Liver (tissue), 9 donors: ENCODE data around the gene STIM2. TPM values are rescaled to one million over a fixed set of nuclear protein-coding genes. Genes with fewer than 3 reads are reported as not detected.

Experiments used
- DNase-seq: peaks from one replicate; pipeline ENCODE4 v3.0.0-alpha.2; 2017; ENCODE audit warnings: low spot score
- H3K27ac ChIP-seq, 2 donors: one replicate each; pipeline ENCODE4 v1.7.0; 2013; ENCODE audit warnings: inconsistent platforms in 2 of 2, low read length in 2 of 2, control low read depth in 1 of 2, low read depth in 1 of 2, mild to moderate bottlenecking in 1 of 2
- H3K27me3 ChIP-seq, 4 donors: one replicate each; pipeline versions ENCODE4 v1.6.1 to v1.7.0; 2013; ENCODE audit warnings: low read length in 3 of 4, inconsistent platforms in 1 of 4, mild to moderate bottlenecking in 1 of 4, moderate library complexity in 1 of 4; ENCODE audit not compliant: control insufficient read depth in 4 of 4, insufficient read depth in 4 of 4
- H3K36me3 ChIP-seq, 4 donors: one replicate each; pipeline versions ENCODE4 v1.6.1 to v1.7.0; 2013; ENCODE audit warnings: low read length in 3 of 4, mild to moderate bottlenecking in 3 of 4, low read depth in 1 of 4, moderate library complexity in 1 of 4; ENCODE audit not compliant: control insufficient read depth in 4 of 4, insufficient read depth in 3 of 4
- H3K4me1 ChIP-seq, 4 donors: one replicate each; pipeline versions ENCODE4 v1.6.1 to v1.7.0; 2013; ENCODE audit warnings: low read length in 3 of 4, mild to moderate bottlenecking in 3 of 4, moderate library complexity in 1 of 4; ENCODE audit not compliant: control insufficient read depth in 4 of 4, insufficient read depth in 4 of 4
- H3K4me3 ChIP-seq, 3 donors: one replicate each; pipeline versions ENCODE4 v1.6.1 to v1.7.0; 2013; ENCODE audit warnings: low read length in 3 of 3, control low read depth in 1 of 3, low read depth in 1 of 3, mild to moderate bottlenecking in 1 of 3
- H3K9ac ChIP-seq, 2 donors: one replicate each; pipeline ENCODE4 v1.7.0; 2013; ENCODE audit warnings: low read length in 2 of 2, mild to moderate bottlenecking in 2 of 2, moderate library complexity in 2 of 2, control low read depth in 1 of 2, low read depth in 1 of 2
- H3K9me3 ChIP-seq, 4 donors: one replicate each; pipeline versions ENCODE4 v1.6.1 to v1.7.0; 2013; ENCODE audit warnings: low read length in 3 of 4; ENCODE audit not compliant: control insufficient read depth in 4 of 4
- EGR1 ChIP-seq, 2 donors: IDR thresholded peaks; 2 replicates each; pipeline ENCODE4 v1.6.1; 2016 to 2018; ENCODE audit warnings: antibody characterized with exemption in 2 of 2, low read depth in 2 of 2
- GABPA ChIP-seq, 2 donors: IDR thresholded peaks in 1 of 2; conservative IDR thresholded peaks in 1 of 2; 2 replicates each; pipeline ENCODE4 v1.6.1; 2016; ENCODE audit warnings: antibody characterized with exemption in 2 of 2, mild to moderate bottlenecking in 1 of 2, moderate library complexity in 1 of 2
- HNF4G ChIP-seq: IDR thresholded peaks from 2 replicates; pipeline ENCODE4 v1.6.1; 2016; ENCODE audit warnings: antibody characterized with exemption
- NR2F2 ChIP-seq: IDR thresholded peaks from 2 replicates; pipeline ENCODE4 v1.6.1; 2016; ENCODE audit warnings: antibody characterized with exemption
- RAD21 ChIP-seq, 2 donors: IDR thresholded peaks; 2 replicates each; pipeline ENCODE4 v1.6.1; 2016; ENCODE audit warnings: antibody characterized with exemption in 2 of 2, mild to moderate bottlenecking in 2 of 2
- YY1 ChIP-seq: IDR thresholded peaks from 2 replicates; pipeline ENCODE4 v1.6.1; 2016; ENCODE audit warnings: antibody characterized with exemption, mild to moderate bottlenecking
- WGBS: extraction: QIAGEN DNeasy Blood & Tissue Kit; methylation state at CpG from one replicate; pipeline ENCODE4 v1.1.7; 2013; 5-methylcytosine and 5-hydroxymethylcytosine counted together
- polyA plus RNA-seq, 2 donors: library from polyadenylated mRNA; stranded (reverse) in 1 of 2; unstranded in 1 of 2; fragments of 200-250 nt in 1 of 2; fragments of >200 nt in 1 of 2; fragmentation: Nextera tagmentation in 1 of 2; extraction: Ambion mirVana in 1 of 2; gene quantifications; one replicate each; pipeline versions ENCODE4 v1.2.1 to v1.2.3, GENCODE V29; 2013 to 2015
- total RNA-seq, 2 donors: library from RNA; depleted of rRNA; stranded (reverse); fragments of >200 nt; gene quantifications; one replicate each; pipeline ENCODE4 v1.2.3, GENCODE V29; 2014
- TF ChIP-seq, protein P1 (sequence below): fragments of 150-350 bp; IDR thresholded peaks from 2 replicates; pipeline ENCODE4 v1.5.1; 2017; ENCODE audit warnings: improper control_type of control experiment, low read depth, low read length; ENCODE audit not compliant: missing input control
- TF ChIP-seq, protein P2 (sequence below): IDR thresholded peaks from 2 replicates; pipeline ENCODE4 v1.6.1; 2016; ENCODE audit warnings: antibody characterized with exemption
- TF ChIP-seq, protein P3 (sequence below): IDR thresholded peaks from 2 replicates; pipeline ENCODE4 v1.6.1; 2016; ENCODE audit warnings: antibody characterized with exemption, mild to moderate bottlenecking
- TF ChIP-seq, protein P4 (sequence below): IDR thresholded peaks from 2 replicates; pipeline ENCODE4 v1.6.1; 2016; ENCODE audit warnings: antibody characterized with exemption
- donor health status: healthy.
- donor health status: healthy.
- donor health status: healthy.
- donor health status: healthy.
- donor health status: healthy.

Gene STIM2
- total and polyA plus RNA-seq, 4 donors = 5.4 to 11.1 (median 6.9) TPM

DNA sequence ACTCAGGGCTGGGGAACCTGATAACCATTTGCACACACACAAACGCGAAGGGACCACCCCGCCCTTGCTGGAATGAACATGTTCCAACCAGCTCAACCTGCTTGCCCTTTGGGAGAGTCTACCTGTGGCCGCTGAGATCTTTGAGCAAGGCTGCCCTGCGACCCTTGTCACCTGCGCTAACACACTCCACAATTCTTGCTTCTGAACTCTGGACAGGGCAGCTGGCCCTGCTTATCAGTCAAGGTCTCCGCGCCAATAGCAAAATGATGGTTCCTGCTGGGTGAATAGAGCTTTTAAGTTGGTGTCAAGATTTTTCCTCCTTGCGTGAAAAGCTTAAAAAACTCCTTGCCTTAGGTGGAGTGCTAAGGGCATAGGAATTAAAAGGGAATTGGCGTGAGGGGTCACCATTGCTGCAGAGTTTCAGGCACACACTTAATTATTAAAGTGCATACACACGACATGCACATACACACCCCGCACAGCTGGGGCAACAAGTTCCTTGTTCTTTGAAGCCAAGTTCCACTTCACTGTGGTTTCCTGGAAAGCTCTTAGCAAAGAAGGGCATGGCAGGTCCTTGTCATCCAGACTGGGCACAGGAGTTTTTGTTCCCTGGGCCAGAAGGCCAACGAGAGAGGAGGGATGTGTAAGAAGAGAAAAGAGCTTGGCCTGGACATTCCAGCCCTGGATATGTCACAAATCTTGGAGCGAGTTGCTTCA lies 207.7 kb downstream of the STIM2 start:
- H3K9ac ChIP-seq = no peak overlapping the region
- H3K27me3 ChIP-seq = no peaks in the 10 kb centered on the region
- no peak overlapping the region for H3K4me3 ChIP-seq
- TF ChIP-seq, protein P1, sequence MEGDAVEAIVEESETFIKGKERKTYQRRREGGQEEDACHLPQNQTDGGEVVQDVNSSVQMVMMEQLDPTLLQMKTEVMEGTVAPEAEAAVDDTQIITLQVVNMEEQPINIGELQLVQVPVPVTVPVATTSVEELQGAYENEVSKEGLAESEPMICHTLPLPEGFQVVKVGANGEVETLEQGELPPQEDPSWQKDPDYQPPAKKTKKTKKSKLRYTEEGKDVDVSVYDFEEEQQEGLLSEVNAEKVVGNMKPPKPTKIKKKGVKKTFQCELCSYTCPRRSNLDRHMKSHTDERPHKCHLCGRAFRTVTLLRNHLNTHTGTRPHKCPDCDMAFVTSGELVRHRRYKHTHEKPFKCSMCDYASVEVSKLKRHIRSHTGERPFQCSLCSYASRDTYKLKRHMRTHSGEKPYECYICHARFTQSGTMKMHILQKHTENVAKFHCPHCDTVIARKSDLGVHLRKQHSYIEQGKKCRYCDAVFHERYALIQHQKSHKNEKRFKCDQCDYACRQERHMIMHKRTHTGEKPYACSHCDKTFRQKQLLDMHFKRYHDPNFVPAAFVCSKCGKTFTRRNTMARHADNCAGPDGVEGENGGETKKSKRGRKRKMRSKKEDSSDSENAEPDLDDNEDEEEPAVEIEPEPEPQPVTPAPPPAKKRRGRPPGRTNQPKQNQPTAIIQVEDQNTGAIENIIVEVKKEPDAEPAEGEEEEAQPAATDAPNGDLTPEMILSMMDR = no peak
- TF ChIP-seq RAD21 (IDR thresholded peaks at IDR 0.05) = no peak
- TF ChIP-seq HNF4G = no peak
- TF ChIP-seq, protein P2, sequence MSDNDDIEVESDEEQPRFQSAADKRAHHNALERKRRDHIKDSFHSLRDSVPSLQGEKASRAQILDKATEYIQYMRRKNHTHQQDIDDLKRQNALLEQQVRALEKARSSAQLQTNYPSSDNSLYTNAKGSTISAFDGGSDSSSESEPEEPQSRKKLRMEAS = no peak
- TF ChIP-seq YY1 = no peak
- no peak for TF ChIP-seq EGR1 (IDR thresholded peaks at IDR 0.05; ENCODE audit: low read depth in 2 of 2)
- TF ChIP-seq GABPA (IDR thresholded peaks at IDR 0.05 in 1 of 2, conservative IDR thresholded peaks at IDR 0.05 in 1 of 2) = no peak
- TF ChIP-seq, protein P3, sequence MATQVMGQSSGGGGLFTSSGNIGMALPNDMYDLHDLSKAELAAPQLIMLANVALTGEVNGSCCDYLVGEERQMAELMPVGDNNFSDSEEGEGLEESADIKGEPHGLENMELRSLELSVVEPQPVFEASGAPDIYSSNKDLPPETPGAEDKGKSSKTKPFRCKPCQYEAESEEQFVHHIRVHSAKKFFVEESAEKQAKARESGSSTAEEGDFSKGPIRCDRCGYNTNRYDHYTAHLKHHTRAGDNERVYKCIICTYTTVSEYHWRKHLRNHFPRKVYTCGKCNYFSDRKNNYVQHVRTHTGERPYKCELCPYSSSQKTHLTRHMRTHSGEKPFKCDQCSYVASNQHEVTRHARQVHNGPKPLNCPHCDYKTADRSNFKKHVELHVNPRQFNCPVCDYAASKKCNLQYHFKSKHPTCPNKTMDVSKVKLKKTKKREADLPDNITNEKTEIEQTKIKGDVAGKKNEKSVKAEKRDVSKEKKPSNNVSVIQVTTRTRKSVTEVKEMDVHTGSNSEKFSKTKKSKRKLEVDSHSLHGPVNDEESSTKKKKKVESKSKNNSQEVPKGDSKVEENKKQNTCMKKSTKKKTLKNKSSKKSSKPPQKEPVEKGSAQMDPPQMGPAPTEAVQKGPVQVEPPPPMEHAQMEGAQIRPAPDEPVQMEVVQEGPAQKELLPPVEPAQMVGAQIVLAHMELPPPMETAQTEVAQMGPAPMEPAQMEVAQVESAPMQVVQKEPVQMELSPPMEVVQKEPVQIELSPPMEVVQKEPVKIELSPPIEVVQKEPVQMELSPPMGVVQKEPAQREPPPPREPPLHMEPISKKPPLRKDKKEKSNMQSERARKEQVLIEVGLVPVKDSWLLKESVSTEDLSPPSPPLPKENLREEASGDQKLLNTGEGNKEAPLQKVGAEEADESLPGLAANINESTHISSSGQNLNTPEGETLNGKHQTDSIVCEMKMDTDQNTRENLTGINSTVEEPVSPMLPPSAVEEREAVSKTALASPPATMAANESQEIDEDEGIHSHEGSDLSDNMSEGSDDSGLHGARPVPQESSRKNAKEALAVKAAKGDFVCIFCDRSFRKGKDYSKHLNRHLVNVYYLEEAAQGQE = no peak
- no peak for TF ChIP-seq NR2F2
- TF ChIP-seq, protein P4, sequence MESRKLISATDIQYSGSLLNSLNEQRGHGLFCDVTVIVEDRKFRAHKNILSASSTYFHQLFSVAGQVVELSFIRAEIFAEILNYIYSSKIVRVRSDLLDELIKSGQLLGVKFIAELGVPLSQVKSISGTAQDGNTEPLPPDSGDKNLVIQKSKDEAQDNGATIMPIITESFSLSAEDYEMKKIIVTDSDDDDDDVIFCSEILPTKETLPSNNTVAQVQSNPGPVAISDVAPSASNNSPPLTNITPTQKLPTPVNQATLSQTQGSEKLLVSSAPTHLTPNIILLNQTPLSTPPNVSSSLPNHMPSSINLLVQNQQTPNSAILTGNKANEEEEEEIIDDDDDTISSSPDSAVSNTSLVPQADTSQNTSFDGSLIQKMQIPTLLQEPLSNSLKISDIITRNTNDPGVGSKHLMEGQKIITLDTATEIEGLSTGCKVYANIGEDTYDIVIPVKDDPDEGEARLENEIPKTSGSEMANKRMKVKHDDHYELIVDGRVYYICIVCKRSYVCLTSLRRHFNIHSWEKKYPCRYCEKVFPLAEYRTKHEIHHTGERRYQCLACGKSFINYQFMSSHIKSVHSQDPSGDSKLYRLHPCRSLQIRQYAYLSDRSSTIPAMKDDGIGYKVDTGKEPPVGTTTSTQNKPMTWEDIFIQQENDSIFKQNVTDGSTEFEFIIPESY = no peak
- no peaks in the 10 kb centered on the region for H3K36me3 ChIP-seq
- H3K27ac ChIP-seq = no peak overlapping the region
- 62% methylated on average over 14 of the region's 14 CpGs for WGBS
- no peaks in the 10 kb centered on the region for H3K4me1 ChIP-seq
- H3K9me3 ChIP-seq = no peaks in the 10 kb centered on the region
- no peak for DNase-seq
